Common myeloid progenitor, CD34-positive (primary cell): ENCODE data around the gene AFG1L.
"Not testable (repeated sequence)": the region's sequence is repeated elsewhere in the genome, so short reads cannot be mapped to it uniquely, and the experiment has no call there.

Source experiments
- CTCF ChIA-PET: fragments of 350-600 bp; sonication (Branson Sonifier 250); formaldehyde crosslinking; loops from one replicate; lab custom pipeline; 2021; ENCODE audit warnings: antibody characterized with exemption; lab: Charles Lee
- POLR2A ChIA-PET: fragments of 350-600 bp; sonication (Branson Sonifier 250); formaldehyde crosslinking; loops from one replicate; lab custom pipeline; 2021; ENCODE audit warnings: antibody characterized with exemption; lab: Charles Lee
- DNase-seq, 3 donors: peaks; one replicate each; pipeline versions ENCODE4 v3.0.0 to v3.0.0-alpha.2; 2013
- H3K27ac ChIP-seq, 2 experiments: 1 replicate in 1 of 2; 2 replicates in 1 of 2; pipeline ENCODE4 v1.7.0; 2013; ENCODE audit warnings: inconsistent platforms in 2 of 2, low read length in 2 of 2, mild to moderate bottlenecking in 2 of 2, low read depth in 1 of 2, moderate library complexity in 1 of 2; ENCODE audit not compliant: severe bottlenecking in 2 of 2, insufficient read depth in 1 of 2, poor library complexity in 1 of 2
- H3K27me3 ChIP-seq, 5 experiments: replicated peaks in 2 of 5; 1 replicate in 3 of 5; 2 replicates in 2 of 5; pipeline versions ENCODE4 v1.6.1 to v1.7.0; 2013; ENCODE audit warnings: low read length in 4 of 5, mild to moderate bottlenecking in 2 of 5, moderate library complexity in 2 of 5, inconsistent platforms in 1 of 5; ENCODE audit not compliant: insufficient read depth in 5 of 5, control insufficient read depth in 4 of 5
- H3K36me3 ChIP-seq, 4 experiments: 1 replicate in 2 of 4; 2 replicates in 2 of 4; pipeline versions ENCODE4 v1.6.1 to v1.7.0; 2013; ENCODE audit warnings: low read length in 3 of 4, control low read depth in 1 of 4, mild to moderate bottlenecking in 1 of 4; ENCODE audit not compliant: control insufficient read depth in 4 of 4, insufficient read depth in 4 of 4
- H3K4me1 ChIP-seq, 4 experiments: 1 replicate in 3 of 4; 2 replicates in 1 of 4; pipeline versions ENCODE4 v1.6.1 to v1.7.1; 2013; ENCODE audit warnings: low read length in 3 of 4, mild to moderate bottlenecking in 3 of 4, control low read depth in 1 of 4, inconsistent platforms in 1 of 4, moderate library complexity in 1 of 4; ENCODE audit not compliant: control insufficient read depth in 4 of 4, insufficient read depth in 4 of 4; ENCODE audit errors: control extremely low read depth in 1 of 4
- H3K4me3 ChIP-seq, 7 experiments: 1 replicate in 4 of 7; 2 replicates in 3 of 7; pipeline versions ENCODE4 v1.5.1 to v1.7.0; 2013; ENCODE audit warnings: mild to moderate bottlenecking in 7 of 7, low read length in 6 of 7, moderate library complexity in 6 of 7, inconsistent platforms in 2 of 7, low read depth in 2 of 7, control low read depth in 1 of 7; ENCODE audit not compliant: insufficient read depth in 4 of 7, control insufficient read depth in 1 of 7; ENCODE audit errors: extremely low read depth in 1 of 7
- H3K9me3 ChIP-seq, 5 experiments: 1 replicate in 4 of 5; 2 replicates in 1 of 5; pipeline versions ENCODE4 v1.6.1 to v1.7.1; 2013; ENCODE audit warnings: low read length in 4 of 5, mild to moderate bottlenecking in 2 of 5, inconsistent platforms in 1 of 5, low read depth in 1 of 5, moderate library complexity in 1 of 5; ENCODE audit not compliant: control insufficient read depth in 4 of 5, insufficient read depth in 2 of 5; ENCODE audit errors: control extremely low read depth in 1 of 5
- WGBS: methylation state at CpG from one replicate; pipeline ENCODE4 v1.1.5; 2013; ENCODE audit not compliant: insufficient coverage; 5-methylcytosine and 5-hydroxymethylcytosine counted together

AFG1L gene

GRCh38 chr6:108442770-108443520 lies 148.1 kb downstream of the AFG1L start:
- Histone ChIP-seq H3K27ac (no peak overlapping the region), H3K36me3 (no peaks in the 10 kb centered on the region), H3K27me3 (no peaks in the 10 kb centered on the region), H3K9me3 (no peaks in the 10 kb centered on the region), H3K4me1 (no peaks in the 10 kb centered on the region), H3K4me3 (no peak overlapping the region)
- DNase-seq = no peak
- WGBS = 100% methylated on average over 2 of the region's 2 CpGs
- ChIA-PET POLR2A (no interaction called here), CTCF (interaction anchor here (0.9 to 1.8 kb wide), 3 partner anchors 9 to 49 kb away, joined by 3 to 6 read pairs (median 5); no protein-coding TSS in a partner anchor)

- H3K4me1 ChIP-seq = no peaks in the 10 kb centered on the region
- H3K36me3 ChIP-seq = no peaks in the 10 kb centered on the region
- no peak for DNase-seq
- no peak overlapping the region for H3K4me3 ChIP-seq
- H3K9me3 ChIP-seq = no peaks in the 10 kb centered on the region
- no peak overlapping the region for H3K27ac ChIP-seq
- POLR2A ChIA-PET = no interaction called here
- CTCF ChIA-PET = no interaction called here
- 100% methylated on average over 1 of the region's 3 CpGs for WGBS
- H3K27me3 ChIP-seq = no peaks in the 10 kb centered on the region
Observed at GRCh38 chr6:108446629-108447150, 151.8 kb downstream of the AFG1L start.

GRCh38 chr6:108448481-108448880 lies 153.6 kb downstream of the AFG1L start:
- ChIA-PET POLR2A (no interaction called here), CTCF (interaction anchor here (0.9 kb wide), 1 partner anchor 16 kb away, joined by 3 read pairs; no protein-coding TSS in a partner anchor)
- Histone ChIP-seq H3K9me3 (no peaks in the 10 kb centered on the region), H3K36me3 (no peaks in the 10 kb centered on the region), H3K27ac (no peak overlapping the region), H3K4me3 (no peak overlapping the region), H3K4me1 (peaks cover 2 to 11% (median 8%) of the 10 kb centered on the region in 4 experiments), H3K27me3 (no peaks in the 10 kb centered on the region)
- no CpG with 5 or more reads among the region's 1 CpG for WGBS
- no peak for DNase-seq

- POLR2A ChIA-PET, H3K9me3 ChIP-seq, H3K36me3 ChIP-seq, CTCF ChIA-PET, H3K4me3 ChIP-seq, DNase-seq, H3K27me3 ChIP-seq, H3K27ac ChIP-seq: not testable (repeated sequence)
- H3K4me1 ChIP-seq = peaks cover 2 to 20% (median 13%) of the 10 kb centered on the region in 4 experiments
- WGBS = no CpG with 5 or more reads among the region's 1 CpG
Observed at GRCh38 chr6:108449717-108450116, 154.9 kb downstream of the AFG1L start.

- no peak for DNase-seq
Observed at GRCh38 chr6:108451816-108452215, 157.0 kb downstream of the AFG1L start.

GRCh38 chr6:108452711-108453195 lies 157.9 kb downstream of the AFG1L start:
- peaks cover 2 to 20% (median 13%) of the 10 kb centered on the region in 4 experiments for H3K4me1 ChIP-seq
- H3K27ac ChIP-seq = peak overlapping the region in 1 of 2 experiments; percentile 71
- ChIA-PET POLR2A (no interaction called here), CTCF (interaction anchor here (1.1 to 1.6 kb wide), 3 partner anchors 11 to 39 kb away, joined by 3 to 8 read pairs (median 8); no protein-coding TSS in a partner anchor)
- H3K36me3 ChIP-seq = no peaks in the 10 kb centered on the region
- 89% methylated on average over 1 of the region's 4 CpGs for WGBS
- no peak for DNase-seq
- H3K4me3 ChIP-seq = no peak overlapping the region
- no peaks in the 10 kb centered on the region for H3K9me3 ChIP-seq
- H3K27me3 ChIP-seq = no peaks in the 10 kb centered on the region

More at GRCh38 chr6:108451816-108452215, 157.0 kb downstream of the AFG1L start:
- Histone ChIP-seq H3K27ac (no peak overlapping the region), H3K27me3 (no peaks in the 10 kb centered on the region), H3K9me3 (no peaks in the 10 kb centered on the region), H3K4me3 (no peak overlapping the region), H3K4me1 (peaks cover 2 to 20% (median 13%) of the 10 kb centered on the region in 4 experiments), H3K36me3 (no peaks in the 10 kb centered on the region)
- POLR2A ChIA-PET = no interaction called here
- WGBS = 98% methylated on average over 6 of the region's 8 CpGs
- CTCF ChIA-PET = no interaction called here
